SHP77 treated with DMSO at 0.1 percent for 48 hours (cell line): ENCODE measurements around the gene PPFIBP2.

Source experiments
- DNase-seq: peaks from one replicate; lab custom pipeline; 2025; lab: John Stamatoyannopoulos, UW

PPFIBP2 gene

GRCh38 chr11:7552666-7553065, 38.9 kb downstream of the PPFIBP2 start:
- no peak for DNase-seq

DNA sequence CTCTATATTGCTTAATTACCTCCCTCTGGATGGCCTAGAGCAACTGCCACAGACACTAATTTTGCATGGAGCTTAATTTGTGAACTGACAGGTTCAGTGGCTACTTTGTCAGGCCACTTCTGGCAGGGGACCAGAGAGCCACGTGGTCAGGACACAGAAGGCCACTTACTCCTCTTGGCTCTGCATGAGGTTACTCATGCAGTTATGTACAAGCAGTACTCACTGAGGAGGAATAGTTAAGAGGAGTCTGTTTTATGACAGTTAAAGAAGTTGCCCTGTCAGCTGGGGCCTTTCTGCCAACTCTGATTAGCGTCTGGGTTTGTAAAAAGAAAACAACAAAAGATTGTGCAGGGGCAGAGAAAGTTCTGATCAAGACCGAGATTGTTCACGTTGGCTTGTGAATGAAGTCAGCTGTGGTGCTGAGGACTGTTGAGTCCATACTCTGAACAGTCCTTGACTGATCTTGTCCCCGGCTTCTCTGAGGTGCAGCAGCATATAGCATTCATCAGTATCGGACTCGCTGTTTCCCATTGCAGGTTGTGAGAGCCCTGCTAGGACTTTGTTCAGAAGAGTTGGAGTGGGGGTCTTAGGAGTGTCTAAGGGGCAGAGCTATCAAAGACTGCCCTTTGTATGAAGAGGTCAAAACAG, 41.4 kb downstream of the PPFIBP2 start:
- DNase-seq, result no peak

GRCh38 chr11:7558046-7558445, 44.2 kb downstream of the PPFIBP2 start:
- DNase-seq, result no peak

GRCh38 chr11:7559398-7560283, 45.8 kb downstream of the PPFIBP2 start:
- no peak for DNase-seq

GRCh38 chr11:7561562-7561961, 47.8 kb downstream of the PPFIBP2 start:
- no peak for DNase-seq

DNA sequence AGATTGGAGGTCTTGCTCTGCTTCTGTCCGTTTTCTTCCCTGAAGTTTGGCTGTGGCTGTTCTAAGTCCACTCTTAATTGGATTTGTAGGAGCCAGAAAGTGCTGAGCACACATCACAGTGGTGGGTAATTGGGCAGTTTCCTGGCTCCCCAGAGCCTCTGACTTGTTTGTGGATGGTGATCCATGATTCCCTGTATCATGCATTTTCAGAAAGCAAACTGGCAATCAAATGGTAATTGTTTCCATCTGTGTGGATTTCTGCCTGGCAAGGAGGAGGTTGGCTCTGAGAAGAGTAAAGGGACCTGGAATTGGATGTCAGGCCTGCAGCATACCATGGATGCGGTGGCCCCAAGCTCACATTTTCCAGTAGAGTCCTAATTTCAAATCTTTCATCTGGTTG, 49.5 kb downstream of the PPFIBP2 start:
- no peak for DNase-seq

GRCh38 chr11:7564803-7565202, 51.0 kb downstream of the PPFIBP2 start:
- no peak for DNase-seq

DNA sequence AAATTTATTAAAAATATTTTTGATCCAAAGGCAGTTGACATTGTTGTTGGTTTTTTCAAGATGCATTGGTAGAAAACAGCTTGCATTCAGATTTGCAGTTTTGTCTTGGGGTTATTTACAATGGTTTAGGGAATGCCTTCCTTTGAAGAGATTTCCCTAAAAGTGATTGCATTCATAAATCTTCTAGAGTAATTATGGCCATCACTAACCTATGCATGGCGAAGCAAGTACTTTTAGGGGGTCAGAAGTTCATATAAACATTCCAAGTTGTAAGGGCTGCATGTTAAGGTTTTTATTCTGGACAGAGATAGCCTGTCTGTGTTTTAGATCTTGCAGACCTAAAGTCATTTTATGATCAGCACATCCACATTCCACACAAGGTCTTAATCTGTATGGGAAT, 53.5 kb downstream of the PPFIBP2 start:
- no peak for DNase-seq

GRCh38 chr11:7569044-7569443, 55.2 kb downstream of the PPFIBP2 start:
- DNase-seq, result no peak

DNA sequence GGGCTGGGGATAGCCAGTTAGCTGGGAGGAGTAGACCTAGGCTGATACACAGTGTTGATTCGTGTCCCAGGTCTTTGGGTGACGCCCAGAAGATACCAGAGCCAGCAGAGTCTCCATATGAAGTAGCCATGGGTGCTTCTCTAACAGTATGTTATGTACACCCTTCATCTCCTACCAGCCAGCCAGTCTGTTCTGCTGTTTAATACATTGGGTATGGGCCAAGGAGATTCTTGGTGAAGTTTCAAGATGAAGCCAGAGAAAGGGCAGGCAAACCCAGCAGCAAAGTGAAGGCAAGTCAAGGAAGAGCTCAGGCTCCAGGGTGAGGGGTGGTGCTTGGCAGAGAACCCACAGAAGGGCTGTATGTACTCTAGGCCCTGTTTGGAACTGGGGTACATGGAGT, 56.4 kb downstream of the PPFIBP2 start:
- DNase-seq, result no peak

DNA sequence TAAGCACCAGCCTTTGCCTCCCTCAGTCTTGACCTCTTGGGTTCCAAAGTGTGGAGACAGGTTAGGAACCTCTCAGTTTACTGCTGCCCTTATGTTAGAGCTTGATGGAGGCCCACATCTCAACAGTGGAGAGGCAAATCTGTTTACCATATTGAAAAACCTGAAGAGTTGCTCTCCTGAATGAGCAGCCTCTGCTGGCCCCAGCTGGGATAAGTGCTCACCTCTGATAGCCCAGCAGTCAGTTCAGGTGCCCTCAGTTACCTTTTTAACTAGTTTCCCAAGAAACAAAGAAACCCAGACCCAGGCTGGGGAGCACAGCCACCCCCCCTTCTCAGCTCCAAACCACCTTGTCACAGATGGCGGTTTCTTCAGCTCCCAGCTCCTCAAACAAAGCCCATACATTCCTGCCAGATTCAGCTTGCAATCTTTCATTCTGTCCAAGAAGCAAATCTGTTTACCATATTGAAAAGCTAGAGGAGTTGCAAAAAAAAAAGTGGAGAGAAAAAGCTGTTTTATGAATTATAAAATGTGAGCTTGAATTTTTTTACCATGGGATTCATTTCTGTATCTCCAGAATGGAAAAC, 57.2 kb downstream of the PPFIBP2 start:
- no peak for DNase-seq

DNA sequence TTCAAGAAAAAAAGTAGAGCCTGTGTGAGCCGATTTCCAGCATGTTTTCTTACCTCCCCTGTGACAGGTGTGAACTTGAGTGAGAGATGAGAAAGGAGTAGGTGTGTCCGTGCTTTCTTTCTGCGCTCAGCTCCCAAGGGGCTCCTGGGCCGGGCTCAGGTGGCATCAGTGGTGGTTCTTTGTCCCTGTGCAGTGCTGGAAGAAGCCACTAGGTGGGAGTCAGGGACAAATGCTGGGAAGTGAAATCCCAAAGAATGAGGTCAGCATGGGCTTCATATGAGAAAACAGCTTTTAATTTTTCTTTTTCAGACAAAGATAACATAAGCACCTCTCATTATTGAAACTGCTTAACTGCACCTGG, 57.8 kb downstream of the PPFIBP2 start:
- DNase-seq, result no peak

DNA sequence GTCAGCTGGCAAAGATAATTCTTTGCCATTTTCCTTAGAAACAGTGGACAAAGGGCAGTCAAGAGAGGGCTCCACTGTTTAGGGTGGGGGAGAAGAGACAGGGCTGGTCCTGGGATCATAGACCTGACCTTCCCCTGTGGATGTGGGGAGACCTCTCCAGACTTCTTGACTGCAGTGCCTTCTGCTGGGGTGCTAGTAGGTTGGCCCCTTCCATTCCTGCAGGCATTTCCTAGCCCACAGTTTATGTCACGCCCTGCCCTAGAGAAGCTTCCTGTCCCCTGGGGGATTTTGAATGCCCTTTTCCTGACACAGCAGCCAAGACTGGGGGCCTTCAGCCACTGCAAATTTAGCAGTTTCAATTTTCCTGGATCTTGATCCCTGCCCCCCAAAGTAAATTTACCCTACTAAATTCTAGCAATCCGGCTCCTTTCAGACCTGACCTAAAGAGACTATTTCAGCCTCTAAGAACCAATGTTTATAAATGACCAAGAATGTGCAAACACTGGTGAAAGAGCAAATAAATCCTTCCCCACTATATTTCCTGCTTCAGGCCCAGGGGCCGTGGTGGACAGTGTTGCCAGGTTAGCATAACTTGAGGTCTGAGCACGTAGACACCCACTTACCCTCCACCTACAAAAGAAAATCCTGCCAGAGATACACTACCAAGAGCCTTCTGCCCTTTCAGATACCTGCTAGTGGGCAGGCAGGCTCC, 58.4 kb downstream of the PPFIBP2 start:
- no peak for DNase-seq

DNA sequence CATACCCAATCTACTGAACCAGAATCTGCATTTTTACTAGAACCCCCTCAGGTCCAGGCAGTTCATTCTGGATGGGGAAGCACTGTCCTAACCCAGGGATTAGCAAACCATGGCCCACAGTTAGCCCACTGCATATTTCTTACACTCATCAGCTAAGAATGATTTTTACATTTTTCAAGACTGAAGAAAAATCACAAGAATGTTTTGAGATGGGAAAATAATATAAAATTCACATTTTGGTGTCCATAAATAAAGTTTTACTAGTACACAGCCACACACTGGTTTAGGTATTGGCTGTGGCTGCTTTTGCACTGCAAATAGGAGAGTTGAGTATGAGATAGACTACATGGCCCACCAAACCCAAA, 59.4 kb downstream of the PPFIBP2 start:
- no peak for DNase-seq

GRCh38 chr11:7573558-7574296, 59.9 kb downstream of the PPFIBP2 start:
- DNase-seq, result no peak

- no peak for DNase-seq
Observed at GRCh38 chr11:7574491-7575130, 60.8 kb downstream of the PPFIBP2 start.

DNA sequence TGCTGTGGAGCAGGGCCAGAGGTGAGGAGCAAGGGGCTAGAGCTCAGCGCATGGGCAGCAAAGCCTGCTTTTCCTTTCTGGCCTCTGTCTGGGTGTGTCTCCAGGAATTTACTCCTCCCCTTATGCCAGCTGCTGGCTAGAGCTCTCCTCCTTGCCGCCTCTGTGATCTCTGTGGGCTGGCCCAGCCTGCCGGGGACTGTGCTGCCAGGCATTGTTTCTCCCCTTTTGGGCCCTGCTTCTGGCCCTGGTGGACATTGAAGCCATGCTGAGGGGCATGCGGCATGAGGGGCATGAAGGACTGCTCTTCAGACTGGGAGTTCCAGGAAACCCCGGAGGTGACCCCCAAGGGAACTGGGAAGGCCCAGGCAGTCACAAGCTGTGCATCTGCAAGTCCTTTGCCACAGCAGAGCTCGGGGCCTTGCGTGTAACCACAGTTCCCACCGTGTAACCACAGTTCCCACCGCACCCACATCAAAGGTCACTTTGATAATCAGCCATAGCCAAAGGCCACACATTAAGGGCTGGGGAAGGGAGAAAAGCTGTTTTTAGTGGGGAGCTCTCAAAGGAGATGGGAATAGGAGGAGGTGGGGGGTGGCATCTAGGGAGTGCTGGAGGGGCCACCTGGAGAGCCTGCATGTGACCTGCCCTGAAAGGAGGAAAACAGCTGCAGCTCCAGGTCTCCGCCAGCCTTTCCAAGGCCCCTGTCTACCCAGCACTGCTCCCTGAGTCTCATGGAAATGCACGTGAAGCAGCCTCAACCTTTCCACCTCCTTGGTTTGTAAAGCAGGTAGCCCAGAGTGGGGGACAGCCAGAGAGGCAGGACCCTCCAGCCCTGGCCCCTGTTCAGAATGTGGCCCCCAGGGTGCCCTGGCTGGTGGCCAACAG, 62.3 kb downstream of the PPFIBP2 start:
- DNase-seq, result no peak

GRCh38 chr11:7576726-7577290, 63.0 kb downstream of the PPFIBP2 start:
- no peak for DNase-seq

- DNase-seq, result no peak
Observed at GRCh38 chr11:7577291-7578190, 63.7 kb downstream of the PPFIBP2 start.
